Stimulated activated naive CD4-positive, alpha-beta T cell treated with Interleukin-2 at 50 U/mL for 16 hours (primary cell): Measurements from ENCODE around the gene CLK1.
"Not testable (repeated sequence)": the region's sequence is repeated elsewhere in the genome, so short reads cannot be mapped to it uniquely, and the experiment has no call there.

Experiments used
- DNase-seq: peaks from one replicate; lab custom pipeline; 2025; lab: John Stamatoyannopoulos, UW

Gene CLK1

DNA sequence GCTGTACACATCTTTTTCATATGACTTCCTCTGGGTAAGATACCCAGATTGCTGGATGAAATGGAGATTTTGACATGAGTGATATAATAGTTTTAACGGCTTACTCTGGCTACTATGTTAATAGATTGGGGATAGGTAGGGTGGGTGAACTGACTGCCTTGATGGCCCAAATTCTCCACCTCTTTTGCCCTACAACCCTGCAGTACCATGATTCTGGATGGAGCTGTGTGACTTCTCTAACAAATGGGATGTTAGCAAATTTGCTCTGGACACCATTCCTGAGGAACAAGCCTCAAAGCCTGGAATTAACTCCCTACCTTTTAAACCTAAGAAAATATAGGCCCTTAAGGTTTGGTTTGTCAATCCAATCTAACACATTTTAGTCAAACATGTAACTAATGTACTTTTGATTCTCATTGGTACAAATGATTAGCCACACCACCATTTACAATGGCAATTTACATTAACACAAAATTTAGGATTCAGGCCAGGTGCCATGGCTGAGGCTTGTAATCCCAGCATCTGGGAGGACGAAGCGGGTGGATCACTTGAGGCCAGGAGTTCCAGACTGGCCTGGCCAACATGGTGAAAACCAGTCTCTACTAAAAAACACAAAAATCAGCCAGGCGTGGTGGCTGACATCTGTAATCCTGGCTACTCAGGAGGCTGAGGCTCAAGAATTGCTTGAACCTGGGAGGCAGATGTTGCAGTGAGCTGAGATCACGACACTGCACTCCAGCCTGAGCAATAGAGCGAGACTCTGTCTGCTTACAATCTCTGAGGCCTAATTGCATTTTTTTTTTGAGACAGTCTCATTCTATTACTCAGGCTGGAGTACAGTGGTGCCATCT lies 12.8 kb downstream of the CLK1 start:
- DNase-seq = no peak

DNA sequence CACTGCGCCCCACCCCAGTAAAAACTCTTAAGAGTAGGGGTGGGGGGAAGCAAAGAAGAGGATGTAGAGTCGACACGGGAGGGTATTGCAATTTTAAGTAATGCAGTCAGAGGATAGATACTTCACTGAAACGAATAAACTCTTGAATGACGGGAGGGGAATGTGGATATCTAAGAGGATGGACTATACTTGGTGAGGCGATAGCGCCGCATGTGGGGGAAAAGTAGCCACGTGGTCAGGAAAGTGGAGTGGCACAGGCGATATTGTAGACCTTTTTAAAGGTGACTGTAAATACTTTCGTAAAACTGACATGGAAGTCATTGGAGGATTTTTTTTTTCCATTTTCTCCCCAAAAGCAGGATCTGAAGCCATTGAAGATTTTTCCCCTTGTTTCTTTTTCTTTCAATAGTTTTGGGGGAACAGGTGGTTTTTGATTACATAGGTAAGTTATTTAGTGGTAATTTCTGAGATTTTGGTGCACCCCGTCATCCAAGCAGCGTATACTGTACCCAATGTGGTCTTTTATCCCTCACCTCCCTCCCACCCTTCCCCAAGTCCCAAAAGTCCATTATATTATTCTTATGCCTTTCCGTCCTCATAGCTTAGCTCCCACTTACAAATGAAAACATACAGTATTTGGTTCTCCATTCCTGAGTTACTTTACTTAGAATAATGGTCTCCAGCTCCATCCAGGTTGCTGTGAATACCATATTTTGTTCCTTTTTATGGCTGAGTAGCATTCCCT lies 13.8 kb downstream of the CLK1 start:
- DNase-seq = no peak

DNA sequence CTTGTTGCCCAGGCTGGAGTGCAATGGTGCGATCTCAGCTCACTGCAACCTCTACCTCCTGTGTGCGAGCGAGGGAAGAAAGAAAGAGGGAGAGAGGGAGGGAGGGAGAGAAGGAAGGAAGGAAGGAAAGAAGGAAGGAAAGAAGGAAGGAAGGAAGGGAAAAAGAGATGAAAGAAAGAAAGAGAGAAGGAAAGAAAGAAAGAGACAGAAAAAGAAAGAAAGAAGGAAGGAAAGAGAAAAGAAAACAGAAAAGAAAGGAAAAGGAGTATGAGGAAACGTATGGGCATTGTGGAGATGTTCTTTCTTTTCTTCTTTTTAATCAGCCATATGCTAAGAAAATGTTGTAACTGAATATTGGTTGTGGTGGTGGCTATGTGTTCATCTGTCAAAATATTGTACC lies 16.5 kb downstream of the CLK1 start:
- DNase-seq = no peak

DNA sequence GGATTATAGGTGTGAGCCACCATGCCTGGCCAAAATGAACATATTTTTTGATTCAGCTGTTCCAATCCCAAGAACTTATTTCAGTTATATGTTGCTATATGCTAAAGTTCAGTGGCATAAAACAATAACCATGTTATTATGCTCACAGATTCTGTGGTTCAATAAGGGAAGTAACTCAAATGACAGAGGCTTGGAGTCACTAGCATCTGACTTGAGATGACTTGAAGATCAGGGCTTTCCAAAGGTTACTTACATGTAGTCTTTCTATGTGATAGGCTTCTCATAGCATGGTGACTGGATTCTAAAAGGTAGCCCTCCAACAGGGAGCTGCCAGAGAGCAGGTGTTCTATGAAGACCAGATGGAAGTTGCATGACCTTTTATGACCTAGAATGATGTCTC lies 17.2 kb downstream of the CLK1 start:
- no peak for DNase-seq

DNA sequence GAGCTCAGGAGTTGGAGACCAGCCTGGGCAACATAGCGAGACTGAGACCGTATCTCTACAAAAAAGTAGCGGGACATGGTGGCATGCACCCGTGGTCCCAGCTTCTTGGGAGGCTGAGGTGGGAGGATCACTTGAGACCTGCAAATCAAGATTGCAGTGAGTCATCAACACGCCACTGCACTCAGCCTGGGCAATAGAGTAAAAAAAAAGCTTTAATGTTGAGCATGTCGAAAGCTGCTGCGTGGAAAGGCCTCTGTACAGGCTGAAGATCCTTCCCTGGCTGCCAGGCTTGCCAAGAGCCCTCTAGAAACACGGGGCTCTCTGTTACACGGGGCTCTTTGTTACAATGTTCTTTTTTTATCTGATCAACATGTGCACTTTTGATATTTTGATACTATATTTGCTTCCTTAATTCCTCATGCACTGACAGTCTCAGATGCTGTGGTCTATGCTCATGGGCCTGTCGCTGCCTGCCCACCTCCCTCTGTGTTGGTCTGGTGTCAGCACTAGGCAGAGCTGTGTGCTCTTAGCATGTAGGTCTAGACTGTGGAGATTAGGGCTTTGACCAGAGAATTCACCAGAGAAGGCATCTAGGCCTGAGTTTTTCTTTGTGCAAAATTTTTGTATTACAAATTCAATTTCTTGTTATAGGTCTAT lies 18.7 kb downstream of the CLK1 start:
- no peak for DNase-seq

DNA sequence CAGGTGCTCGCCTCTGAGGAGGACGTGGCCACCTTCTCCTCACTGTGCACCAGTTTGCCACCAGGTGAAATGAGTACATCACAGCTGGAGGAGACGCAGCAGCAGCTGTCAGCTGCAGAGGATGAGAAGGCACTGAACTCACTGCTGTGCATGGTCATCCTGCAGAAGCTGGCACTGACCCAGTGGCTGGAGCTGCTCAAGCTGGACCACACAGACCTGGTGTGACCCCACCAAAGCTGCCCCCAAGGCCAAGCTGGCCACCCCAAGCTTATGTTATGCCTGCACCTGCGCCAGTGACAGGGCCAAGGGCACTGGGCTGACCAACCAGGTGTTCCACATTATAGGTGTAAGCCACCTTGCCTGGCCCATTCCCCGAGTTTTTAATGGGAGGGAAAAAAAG lies 19.3 kb downstream of the CLK1 start:
- no peak for DNase-seq

DNA sequence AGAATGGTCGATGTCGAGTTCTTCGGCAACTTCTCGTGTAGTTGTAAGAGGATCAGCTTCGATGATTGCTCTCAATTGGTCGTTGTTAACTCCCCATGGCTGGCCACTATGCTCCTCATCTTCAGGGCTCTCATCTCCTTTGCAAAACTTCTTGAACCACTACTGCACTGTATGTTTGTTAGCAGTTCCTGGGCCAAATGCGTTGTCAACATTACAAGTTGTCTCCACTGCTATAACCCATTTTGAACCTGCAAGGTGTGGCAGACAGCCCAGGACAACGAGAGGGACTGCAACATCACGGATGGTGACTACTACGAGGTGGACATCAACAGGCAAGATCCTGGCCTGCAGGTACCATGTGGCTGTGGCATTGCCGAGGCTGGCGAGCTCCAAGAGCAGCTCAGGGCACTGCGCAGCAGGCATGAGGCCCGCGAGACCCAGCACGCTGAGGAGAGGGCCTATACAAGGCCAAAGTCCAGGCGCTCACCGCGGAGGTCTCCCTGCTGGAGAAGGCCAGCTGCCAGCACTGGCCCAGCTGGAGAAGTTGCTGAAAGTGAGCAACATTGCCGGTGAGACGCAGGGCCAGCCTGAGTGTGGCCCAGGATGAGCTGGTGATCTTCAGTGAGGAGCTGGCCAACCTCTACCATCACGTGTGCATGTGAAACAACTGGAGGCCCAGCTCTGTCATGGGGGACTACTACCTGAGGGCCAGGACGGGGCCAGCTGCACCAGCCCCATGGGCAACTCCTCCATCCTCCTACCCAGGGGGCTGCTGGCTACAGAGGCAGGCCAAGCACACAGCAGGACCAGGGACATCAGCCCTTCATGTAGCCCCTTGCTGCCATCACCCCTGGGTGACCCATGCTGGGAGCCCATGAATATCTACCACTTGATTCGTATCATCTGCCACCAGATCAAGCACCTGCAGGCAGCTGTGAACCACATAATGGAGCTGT lies 20.2 kb downstream of the CLK1 start:
- DNase-seq = no peak

DNA sequence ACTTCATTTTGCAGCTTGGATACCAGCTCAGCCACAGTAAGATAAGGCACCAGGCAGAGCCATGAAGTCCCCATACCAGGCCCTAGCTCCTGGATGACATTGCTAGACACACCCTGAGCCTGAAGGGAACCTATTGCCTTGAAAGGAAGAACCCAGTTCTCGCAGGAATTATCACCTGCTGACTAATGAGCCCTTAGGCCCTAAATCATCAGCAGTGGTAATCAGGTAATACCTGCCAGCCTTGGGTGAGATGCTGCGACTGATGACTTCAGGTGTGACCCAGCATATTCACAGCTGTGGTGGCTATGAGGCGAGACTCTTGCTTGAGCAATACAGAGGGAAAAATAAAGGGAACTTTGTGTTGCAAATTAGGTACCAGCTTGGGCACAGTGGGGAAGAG lies 24.9 kb downstream of the CLK1 start:
- DNase-seq = no peak

DNA sequence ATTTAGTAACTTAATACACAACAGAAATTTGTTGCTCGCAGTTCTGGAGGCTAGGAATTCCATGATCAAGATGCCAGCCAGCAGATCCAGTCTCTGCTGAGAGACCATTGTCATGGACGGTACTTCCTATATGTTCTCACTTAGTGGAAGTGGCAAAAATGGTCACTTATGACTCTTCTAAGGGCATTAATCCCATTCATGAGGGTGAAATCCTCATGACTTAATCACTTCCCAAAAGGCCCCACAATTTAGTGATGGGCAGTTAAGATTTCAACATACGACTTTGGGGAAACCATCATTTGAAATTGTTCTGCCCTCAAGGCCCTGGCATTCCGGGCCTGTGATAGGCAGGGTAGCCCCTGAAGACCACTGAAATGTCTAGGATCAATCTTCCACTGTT lies 29.8 kb downstream of the CLK1 start:
- no peak for DNase-seq

DNA sequence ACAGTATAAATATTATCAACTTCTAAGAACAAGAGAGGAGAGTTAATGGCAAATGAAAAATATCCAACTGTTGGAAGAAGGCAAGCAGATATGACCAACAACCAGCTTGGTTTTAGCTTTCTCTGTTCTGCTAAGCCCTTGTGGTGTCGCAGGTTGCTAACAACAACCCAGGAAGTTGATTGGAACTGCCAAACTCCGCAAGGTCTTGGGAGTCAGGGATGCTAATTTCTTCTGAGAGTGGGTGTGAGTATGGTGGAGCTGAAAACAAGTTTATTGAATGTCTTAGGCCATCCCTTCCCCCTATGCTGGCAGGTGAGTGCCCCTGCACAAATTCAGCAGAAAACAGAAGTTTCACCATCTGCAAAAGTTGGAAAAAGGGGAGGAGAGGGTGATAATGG lies 35.2 kb downstream of the CLK1 start:
- no peak for DNase-seq

DNA sequence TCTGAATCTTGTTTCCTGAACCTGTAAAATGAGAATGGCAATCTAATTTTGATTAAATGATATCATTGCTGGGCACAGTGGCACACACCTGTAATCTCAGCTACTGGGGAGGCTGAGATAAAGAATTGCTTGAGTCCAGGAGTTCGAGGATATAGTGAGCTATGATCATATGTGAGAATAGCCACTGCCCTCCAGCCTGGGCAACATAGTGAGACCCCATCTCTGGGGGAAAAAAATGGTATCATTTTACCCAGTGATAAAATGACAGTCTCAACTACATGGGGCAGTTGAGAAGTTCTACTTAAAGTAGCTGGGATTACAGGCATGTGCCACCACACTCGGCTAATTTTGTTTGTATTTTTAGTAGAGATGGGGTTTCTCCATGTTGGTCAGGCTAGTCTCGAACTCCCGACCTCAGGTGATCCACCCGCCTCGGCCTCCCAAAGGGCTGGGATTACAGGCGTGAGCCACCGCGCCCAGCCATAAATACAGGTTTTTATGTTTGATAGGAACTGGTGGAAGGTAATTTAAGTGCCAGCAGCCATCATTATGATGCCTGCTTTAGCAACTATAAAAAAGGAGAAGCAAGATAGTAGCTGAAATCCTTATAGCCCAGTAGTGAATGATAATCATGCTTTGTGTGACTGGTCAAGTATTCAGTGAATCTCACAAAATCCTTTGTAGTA lies 35.7 kb downstream of the CLK1 start:
- no peak for DNase-seq

DNA sequence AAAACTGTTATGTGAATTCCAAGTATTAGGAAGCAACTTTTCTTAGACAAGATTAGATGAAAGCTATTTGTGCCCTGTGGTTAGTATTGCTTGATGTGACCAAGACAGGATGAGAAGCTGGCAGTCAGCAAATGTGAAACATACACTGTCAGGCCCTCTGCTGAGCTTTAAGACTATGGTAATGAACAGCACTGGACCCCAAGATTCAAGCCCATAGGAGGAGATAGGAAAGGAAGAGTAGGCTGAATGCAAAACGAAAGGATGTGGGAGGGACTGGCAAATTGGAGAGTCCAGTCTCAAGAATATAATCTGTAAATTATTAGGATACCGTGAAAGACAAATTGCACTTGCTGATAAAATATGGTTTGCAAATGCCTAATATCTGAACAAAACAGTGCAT lies 36.4 kb downstream of the CLK1 start:
- DNase-seq = no peak

DNA sequence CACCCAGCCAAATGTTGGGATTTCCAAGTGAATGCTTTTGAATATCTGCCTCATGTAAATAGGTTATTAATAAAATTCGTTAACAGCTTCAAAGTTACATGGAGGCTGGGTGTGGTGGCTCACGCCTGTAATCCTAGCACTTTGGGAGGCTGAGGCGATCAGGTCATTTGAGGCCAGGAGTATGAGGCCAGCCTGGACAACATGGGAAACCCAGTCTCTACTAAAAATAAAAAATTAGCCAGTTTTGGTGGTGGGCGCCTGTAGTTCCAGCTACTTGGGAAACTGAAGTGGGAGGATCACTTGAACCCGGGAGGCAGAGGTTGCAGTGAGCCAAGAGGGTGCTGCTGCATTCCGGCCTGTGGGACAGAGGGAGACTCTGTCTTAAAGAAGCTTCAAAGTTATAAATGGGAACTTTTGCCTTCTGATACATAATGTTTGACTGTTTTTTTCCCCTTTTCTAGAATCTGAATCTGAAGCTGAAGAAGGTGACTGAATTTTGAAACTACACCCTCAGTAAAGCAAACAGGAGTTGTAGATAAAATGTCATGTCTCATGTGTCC lies 42.7 kb downstream of the CLK1 start:
- no peak for DNase-seq

DNA sequence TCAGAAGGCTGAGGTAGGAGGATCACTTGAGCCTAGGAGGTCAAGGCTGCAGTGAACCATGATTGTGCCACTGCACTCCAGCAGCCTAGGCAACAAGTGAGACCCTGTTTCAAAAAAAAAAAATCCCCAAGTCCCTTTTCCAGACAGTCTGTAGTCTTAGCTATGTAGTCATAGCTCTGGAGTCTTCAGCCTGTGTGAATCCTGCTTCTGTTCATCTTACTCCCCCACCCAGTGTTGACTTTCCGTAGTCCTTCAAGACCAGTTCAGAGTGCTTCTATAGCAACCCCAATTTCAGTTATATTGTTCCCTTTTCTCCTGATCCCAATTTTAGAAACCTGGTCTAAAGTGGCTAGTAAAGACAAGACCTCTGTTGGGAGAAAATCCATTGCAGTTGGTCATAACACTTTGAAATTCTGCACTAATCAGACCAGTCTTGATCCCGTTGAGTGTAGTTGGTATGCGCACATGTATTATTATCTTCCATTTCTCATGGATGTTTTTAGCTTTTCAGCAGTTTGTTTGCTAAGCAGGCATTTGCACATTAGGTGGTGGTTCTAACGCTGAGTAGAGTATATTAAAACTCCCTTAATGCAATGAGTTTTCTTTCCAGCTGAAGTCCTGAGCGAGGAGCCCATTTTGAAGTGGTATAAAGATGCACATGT lies 43.8 kb downstream of the CLK1 start:
- no peak for DNase-seq

DNA sequence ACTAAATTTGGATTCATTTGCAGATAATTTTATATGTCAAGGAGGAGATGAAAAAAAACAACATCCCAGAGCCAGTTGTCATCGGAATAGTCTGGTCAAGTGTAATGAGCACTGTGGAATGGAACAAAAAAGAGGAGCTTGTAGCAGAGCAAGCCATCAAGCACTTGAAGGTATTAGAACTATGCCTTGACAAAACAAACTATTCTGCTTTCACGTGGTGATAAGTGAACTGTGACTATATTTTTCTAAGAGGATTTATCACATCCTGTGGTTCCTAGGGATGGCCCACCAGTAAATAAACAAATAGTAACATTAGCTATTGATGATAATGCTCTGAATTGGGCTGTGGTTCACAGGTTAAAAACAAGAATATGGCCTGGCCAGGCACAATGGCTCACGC lies 45.7 kb downstream of the CLK1 start:
- DNase-seq = not testable (repeated sequence)

DNA sequence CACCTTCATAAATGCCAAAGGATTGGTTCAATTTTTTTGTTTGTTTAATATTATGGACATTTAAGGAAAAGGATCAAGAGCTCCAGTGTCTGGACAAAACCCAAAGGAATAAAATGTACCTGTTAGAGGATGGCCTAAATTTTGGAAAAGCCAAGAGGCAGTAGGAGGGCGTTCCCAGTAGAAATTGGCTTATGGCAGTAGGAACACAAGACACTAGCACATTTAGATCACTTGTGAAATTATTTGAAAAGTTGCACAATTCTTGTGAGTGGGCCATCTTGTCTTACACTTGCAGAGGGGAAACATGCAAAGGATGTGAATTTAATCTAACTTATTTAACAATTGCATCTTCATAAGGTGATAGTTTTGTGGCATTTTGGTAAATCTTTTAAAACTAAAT lies 49.5 kb downstream of the CLK1 start:
- DNase-seq = no peak

DNA sequence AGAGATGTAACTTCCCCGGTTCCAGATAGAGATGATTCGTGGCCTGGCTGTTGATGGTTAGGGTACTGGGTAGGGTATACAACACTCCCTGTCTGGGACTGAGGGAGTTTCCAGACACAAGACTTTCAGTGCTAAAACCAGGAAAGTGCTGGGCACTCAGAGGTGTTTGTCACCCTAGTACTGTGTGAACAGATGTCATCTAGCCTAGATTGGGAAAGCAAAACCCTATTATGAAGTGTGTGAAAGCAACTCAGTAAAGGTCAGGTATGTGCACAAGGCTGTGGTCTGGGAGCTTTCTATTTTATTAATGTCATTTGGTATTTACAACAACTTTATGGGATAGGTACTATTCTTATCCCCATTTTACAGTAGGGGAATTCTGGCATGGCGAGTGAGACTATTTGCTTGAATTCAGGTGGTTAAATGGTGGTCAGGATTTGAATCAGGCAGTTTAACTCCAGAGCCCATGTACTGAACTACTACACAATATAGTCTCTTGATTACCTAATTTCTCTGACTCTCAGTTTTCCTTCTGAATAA lies 50.1 kb downstream of the CLK1 start:
- DNase-seq = no peak

DNA sequence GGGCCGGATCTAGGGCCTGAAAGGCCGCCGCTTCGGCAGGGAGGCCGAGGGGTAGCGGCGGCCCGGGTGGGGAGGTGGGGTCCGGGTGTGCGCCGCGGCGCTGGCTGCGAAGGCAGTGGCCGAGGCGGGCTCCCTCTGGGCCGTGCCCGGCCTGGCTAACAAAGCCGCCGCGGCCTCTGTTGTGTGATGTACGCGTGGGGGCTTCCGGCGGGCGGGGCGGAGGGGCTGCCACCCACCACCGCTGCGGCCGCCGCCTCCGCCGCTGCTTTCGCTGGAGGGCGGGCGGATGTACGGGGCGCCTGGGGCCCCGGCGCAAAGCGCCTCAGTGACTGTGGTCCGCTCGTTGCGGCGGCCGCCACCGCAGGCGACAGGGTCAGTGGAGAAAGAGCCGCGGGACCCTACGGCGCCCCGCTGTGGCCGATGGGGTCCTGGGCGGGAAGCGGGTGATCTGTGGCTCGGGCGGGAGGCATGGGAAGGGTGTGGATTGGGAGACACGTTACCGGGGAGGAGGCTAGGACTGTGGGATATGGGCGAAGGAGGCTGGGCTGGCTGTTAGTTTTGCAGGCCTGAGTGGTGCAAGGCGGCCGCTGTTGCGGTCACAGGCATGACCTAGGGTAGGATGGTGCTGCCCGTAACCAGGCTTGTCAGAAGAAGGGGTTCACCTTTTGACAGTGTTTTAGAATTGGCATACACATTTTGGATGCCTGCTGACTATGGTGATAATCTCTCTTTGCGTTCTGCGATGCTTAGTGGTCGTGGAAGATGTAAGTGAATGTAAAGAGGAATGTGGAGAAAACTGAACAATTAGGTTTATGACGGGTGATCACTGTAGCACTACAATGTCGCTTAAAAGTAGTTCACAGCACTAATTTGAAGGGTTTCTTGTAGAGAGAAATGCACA lies 52.1 kb downstream of the CLK1 start:
- DNase-seq = peak; percentile 65
